Measurements from ENCODE around the gene EPB41L1.

Gene EPB41L1

GRCh38 chr20:36249450-36249849, 94.9 kb downstream of the EPB41L1 start:
- Mint-ChIP-seq H3K4me3 (no peak overlapping the region), H3K27me3 (ENCODE audit: low read depth) (no peaks in the 10 kb centered on the region), H3K27ac (no peak overlapping the region), H3K36me3 (ENCODE audit: low read depth) (peaks cover 48% of the 10 kb centered on the region), H3K9me3 (no peaks in the 10 kb centered on the region), H3K4me1 (peaks cover 10% of the 10 kb centered on the region)
- TF ChIP-seq CTCF (IDR thresholded peaks at IDR 0.05; ENCODE audit: unreplicated experiment in 3 of 3): no peak

- H3K9me3 Mint-ChIP-seq: no peaks in the 10 kb centered on the region
- peak overlapping the region in 1 of 3 experiments; percentile 42 for H3K4me3 Mint-ChIP-seq
- no peak overlapping the region for H3K27ac Mint-ChIP-seq
- H3K27me3 Mint-ChIP-seq (ENCODE audit: low read depth): no peaks in the 10 kb centered on the region
- peaks cover 47% of the 10 kb centered on the region for H3K36me3 Mint-ChIP-seq (ENCODE audit: low read depth)
- peaks cover 19% of the 10 kb centered on the region for H3K4me1 Mint-ChIP-seq
- TF ChIP-seq CTCF (IDR thresholded peaks at IDR 0.05; ENCODE audit: unreplicated experiment in 3 of 3): no peak
Measured at GRCh38 chr20:36251426-36251825, 96.9 kb downstream of the EPB41L1 start.

GRCh38 chr20:36252511-36252910, 98.0 kb downstream of the EPB41L1 start:
- Mint-ChIP-seq H3K4me1 (peaks cover 24% of the 10 kb centered on the region), H3K27ac (no peak overlapping the region), H3K9me3 (no peaks in the 10 kb centered on the region), H3K4me3 (peak overlapping the region in 1 of 3 experiments; percentile 5), H3K27me3 (ENCODE audit: low read depth) (no peaks in the 10 kb centered on the region), H3K36me3 (ENCODE audit: low read depth) (peaks cover 47% of the 10 kb centered on the region)
- no peak for TF ChIP-seq CTCF (IDR thresholded peaks at IDR 0.05; ENCODE audit: unreplicated experiment in 3 of 3)

GRCh38 chr20:36253036-36253435, 98.5 kb downstream of the EPB41L1 start:
- Mint-ChIP-seq H3K27me3 (ENCODE audit: low read depth) (no peaks in the 10 kb centered on the region), H3K4me3 (no peak overlapping the region), H3K27ac (no peak overlapping the region), H3K4me1 (peaks cover 24% of the 10 kb centered on the region), H3K36me3 (ENCODE audit: low read depth) (peaks cover 43% of the 10 kb centered on the region), H3K9me3 (no peaks in the 10 kb centered on the region)
- TF ChIP-seq CTCF (IDR thresholded peaks at IDR 0.05; ENCODE audit: unreplicated experiment in 3 of 3): no peak

GRCh38 chr20:36254076-36254475, 99.5 kb downstream of the EPB41L1 start:
- H3K4me1 Mint-ChIP-seq: peaks cover 24% of the 10 kb centered on the region
- H3K9me3 Mint-ChIP-seq: no peaks in the 10 kb centered on the region

More at GRCh38 chr20:36254076-36254475, 99.5 kb downstream of the EPB41L1 start:
- no peak for TF ChIP-seq CTCF (IDR thresholded peaks at IDR 0.05; ENCODE audit: unreplicated experiment in 3 of 3)
- no peaks in the 10 kb centered on the region for H3K27me3 Mint-ChIP-seq (ENCODE audit: low read depth)
- no peak overlapping the region for H3K27ac Mint-ChIP-seq
- peaks cover 35% of the 10 kb centered on the region for H3K36me3 Mint-ChIP-seq (ENCODE audit: low read depth)
- H3K4me3 Mint-ChIP-seq: no peak overlapping the region

All from nephron (organoid).